GM18505 (cell line): ENCODE data around the gene BAIAP2.

ENCODE experiments used
- ATAC-seq: cut with Tn5 transposase; IDR thresholded peaks from one replicate; pipeline ENCODE4 v1.9.1; 2021; ENCODE audit not compliant: unreplicated experiment
- POLR2A ChIP-seq: IDR thresholded peaks from 4 replicates; pipeline ENCODE4 v1.6.1; 2011; ENCODE audit warnings: borderline replicate concordance; ENCODE audit not compliant: insufficient read depth, insufficient read length; ENCODE audit errors: extremely low read depth

Gene BAIAP2

GRCh38 chr17:81084680-81085419 is 49.9 kb downstream of the BAIAP2 start:
- TF ChIP-seq POLR2A, result no peak
- ATAC-seq, result no peak

- no peak for TF ChIP-seq POLR2A
- no peak for ATAC-seq
These were observed 50.5 kb downstream of the BAIAP2 start for GRCh38 chr17:81085420-81085911.

GRCh38 chr17:81086789-81087551 is 52.0 kb downstream of the BAIAP2 start:
- ATAC-seq, result no peak
- no peak for TF ChIP-seq POLR2A

GRCh38 chr17:81090361-81091136 is 55.6 kb downstream of the BAIAP2 start:
- TF ChIP-seq POLR2A, result no peak
- ATAC-seq, result no peak

GRCh38 chr17:81091154-81091553 is 56.2 kb downstream of the BAIAP2 start:
- ATAC-seq, result no peak
- no peak for TF ChIP-seq POLR2A

- no peak for ATAC-seq
- no peak for TF ChIP-seq POLR2A
These were observed 57.0 kb downstream of the BAIAP2 start for GRCh38 chr17:81091774-81092517.

- no peak for TF ChIP-seq POLR2A
- ATAC-seq, result no peak
These were observed 57.7 kb downstream of the BAIAP2 start for GRCh38 chr17:81092518-81093095.

- ATAC-seq, result no peak
- no peak for TF ChIP-seq POLR2A
These were observed 58.9 kb downstream of the BAIAP2 start for GRCh38 chr17:81093619-81094508.

GRCh38 chr17:81094509-81095382 is 59.8 kb downstream of the BAIAP2 start:
- no peak for TF ChIP-seq POLR2A
- ATAC-seq, result no peak

GRCh38 chr17:81095383-81095762 is 60.4 kb downstream of the BAIAP2 start:
- no peak for TF ChIP-seq POLR2A
- no peak for ATAC-seq

GRCh38 chr17:81096741-81097133 is 61.8 kb downstream of the BAIAP2 start:
- ATAC-seq, result no peak
- no peak for TF ChIP-seq POLR2A
